ENCODE data around the gene CCDC92.
A peak's percentile ranks its signal among the peaks of the same experiment; 100 is the strongest.

The CCDC92 gene

DNA sequence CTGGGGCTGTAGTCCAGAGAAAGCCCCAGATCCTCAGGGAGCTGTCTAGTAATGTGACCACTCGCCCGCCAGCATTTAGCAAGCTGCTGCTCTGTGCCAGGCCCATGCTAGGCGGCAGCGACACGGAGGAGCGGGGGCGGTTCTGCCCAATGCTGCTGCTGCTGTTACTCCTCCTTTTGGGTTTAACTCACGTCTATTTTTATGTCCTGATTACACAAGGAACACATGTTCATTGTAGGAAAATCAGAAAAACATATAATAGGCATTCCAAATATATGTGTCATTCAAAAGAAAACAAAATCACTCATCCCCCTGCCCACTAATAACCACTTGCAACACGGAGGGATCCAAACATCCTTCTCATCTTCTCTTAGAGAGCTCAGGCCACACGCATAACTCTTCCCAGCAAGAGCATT lies 30.4 kb downstream of the CCDC92 start:
- POLR2A ChIA-PET, result no interaction called here

DNA sequence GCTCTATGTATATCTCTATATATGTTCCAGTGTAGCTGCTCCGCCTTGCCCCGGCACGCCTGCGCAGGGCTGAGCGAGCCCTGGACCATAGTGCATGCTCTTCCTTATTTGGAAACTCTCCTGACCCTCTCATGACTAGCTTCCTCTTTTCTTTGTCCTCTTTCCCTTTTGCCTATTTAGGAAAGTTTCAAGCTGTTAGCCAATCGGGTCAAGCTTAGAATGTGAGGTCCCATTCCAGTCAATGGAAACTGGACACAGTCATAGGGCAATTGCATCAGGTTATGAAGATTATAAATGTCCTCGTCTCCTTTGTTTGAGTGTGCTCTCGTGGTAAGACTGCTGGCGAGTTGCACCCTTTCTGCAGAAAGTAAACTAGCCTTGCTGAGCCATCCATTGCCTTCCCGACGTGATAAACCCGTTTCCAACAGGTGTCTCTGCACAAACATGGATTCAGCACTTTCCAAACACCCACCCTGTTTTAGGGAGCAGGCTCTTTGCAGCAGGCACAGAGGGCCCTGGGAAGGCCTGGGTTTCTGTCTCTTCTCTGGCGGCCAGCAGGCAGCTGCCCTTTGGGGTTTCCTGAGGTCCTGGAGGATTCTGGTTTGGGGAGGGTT lies 30.9 kb downstream of the CCDC92 start:
- Histone ChIP-seq H3K36me3 (ENCODE audit: control insufficient read depth in 4 of 4, insufficient read depth in 4 of 4, low read length in 3 of 4) (peaks cover 7 to 51% (median 25%) of the 10 kb centered on the region in 4 experiments), H3K4me3 (ENCODE audit: control insufficient read depth in 1 of 7, extremely low read depth in 1 of 7, insufficient read depth in 4 of 7, low read depth in 2 of 7, low read length in 6 of 7) (no peak overlapping the region), H3K27ac (ENCODE audit: insufficient read depth in 1 of 2, low read depth in 1 of 2, low read length in 2 of 2, poor library complexity in 1 of 2, severe bottlenecking in 2 of 2) (no peak overlapping the region), H3K4me1 (ENCODE audit: control extremely low read depth in 1 of 4, control insufficient read depth in 4 of 4, insufficient read depth in 4 of 4, low read length in 3 of 4) (peaks cover 0 to 20% (median 17%) of the 10 kb centered on the region in 4 experiments), H3K27me3 (replicated peaks in 2 of 5; ENCODE audit: control insufficient read depth in 4 of 5, insufficient read depth in 5 of 5, low read length in 4 of 5) (no peaks in the 10 kb centered on the region), H3K9me3 (ENCODE audit: control extremely low read depth in 1 of 5, control insufficient read depth in 4 of 5, insufficient read depth in 2 of 5, low read depth in 1 of 5, low read length in 4 of 5) (peaks cover 0 to 16% (median 12%) of the 10 kb centered on the region in 5 experiments)
- DNase-seq, result no peak
- 96% methylated on average over 12 of the region's 13 CpGs for WGBS (ENCODE audit: insufficient coverage)
- ChIA-PET CTCF (interaction anchor here (1.0 kb wide), 1 partner anchor 112 kb away, joined by 3 read pairs; no protein-coding TSS in a partner anchor), POLR2A (no interaction called here)

More for the DNA sequence above, 30.4 kb downstream of the CCDC92 start:
- CTCF ChIA-PET, result interaction anchor here (1.0 kb wide), 1 partner anchor 112 kb away, joined by 3 read pairs; no protein-coding TSS in a partner anchor
- H3K36me3 ChIP-seq (ENCODE audit: control insufficient read depth in 4 of 4, insufficient read depth in 4 of 4, low read length in 3 of 4), result peaks cover 7 to 46% (median 24%) of the 10 kb centered on the region in 4 experiments
- H3K4me3 ChIP-seq (ENCODE audit: control insufficient read depth in 1 of 7, extremely low read depth in 1 of 7, insufficient read depth in 4 of 7, low read depth in 2 of 7, low read length in 6 of 7), result no peak overlapping the region
- 100% methylated on average over 8 of the region's 10 CpGs for WGBS (ENCODE audit: insufficient coverage)
- peaks cover 0 to 16% (median 12%) of the 10 kb centered on the region in 5 experiments for H3K9me3 ChIP-seq (ENCODE audit: control extremely low read depth in 1 of 5, control insufficient read depth in 4 of 5, insufficient read depth in 2 of 5, low read depth in 1 of 5, low read length in 4 of 5)
- peaks cover 0 to 17% (median 16%) of the 10 kb centered on the region in 4 experiments for H3K4me1 ChIP-seq (ENCODE audit: control extremely low read depth in 1 of 4, control insufficient read depth in 4 of 4, insufficient read depth in 4 of 4, low read length in 3 of 4)
- no peak for DNase-seq
- H3K27ac ChIP-seq (ENCODE audit: insufficient read depth in 1 of 2, low read depth in 1 of 2, low read length in 2 of 2, poor library complexity in 1 of 2, severe bottlenecking in 2 of 2), result no peak overlapping the region
- no peaks in the 10 kb centered on the region for H3K27me3 ChIP-seq (replicated peaks in 2 of 5; ENCODE audit: control insufficient read depth in 4 of 5, insufficient read depth in 5 of 5, low read length in 4 of 5)

DNA sequence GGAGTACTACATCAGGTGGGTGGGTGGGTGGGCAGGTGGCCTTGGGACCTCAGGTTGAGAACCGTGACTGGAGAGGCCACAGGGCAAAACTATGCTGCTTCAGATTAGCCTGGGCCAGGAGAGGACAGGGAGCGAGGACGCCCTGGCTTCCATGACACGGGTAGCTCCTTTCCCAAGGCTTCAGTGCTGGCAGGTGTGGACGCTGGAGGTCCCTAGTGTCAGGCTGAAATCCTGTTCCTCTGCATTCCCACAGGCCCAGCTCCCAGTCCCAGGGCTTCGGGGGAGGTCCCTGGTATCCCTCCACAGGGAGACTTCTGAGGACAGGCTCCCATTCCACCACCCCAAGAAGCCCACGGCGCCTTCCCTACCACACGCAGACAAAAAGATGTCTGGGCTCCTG lies 31.6 kb downstream of the CCDC92 start:
- ChIA-PET CTCF (interaction anchor here (0.9 to 1.0 kb wide), 2 partner anchors 15 to 111 kb away, joined by 3 read pairs; no protein-coding TSS in a partner anchor), POLR2A (no interaction called here)
- H3K9me3 ChIP-seq (ENCODE audit: control extremely low read depth in 1 of 5, control insufficient read depth in 4 of 5, insufficient read depth in 2 of 5, low read depth in 1 of 5, low read length in 4 of 5), result peaks cover 0 to 16% (median 12%) of the 10 kb centered on the region in 5 experiments
- 100% methylated on average over 9 of the region's 9 CpGs for WGBS (ENCODE audit: insufficient coverage)
- H3K4me3 ChIP-seq (ENCODE audit: control insufficient read depth in 1 of 7, extremely low read depth in 1 of 7, insufficient read depth in 4 of 7, low read depth in 2 of 7, low read length in 6 of 7), result no peak overlapping the region
- peaks cover 0 to 20% (median 17%) of the 10 kb centered on the region in 4 experiments for H3K4me1 ChIP-seq (ENCODE audit: control extremely low read depth in 1 of 4, control insufficient read depth in 4 of 4, insufficient read depth in 4 of 4, low read length in 3 of 4)
- DNase-seq, result no peak
- H3K27ac ChIP-seq (ENCODE audit: insufficient read depth in 1 of 2, low read depth in 1 of 2, low read length in 2 of 2, poor library complexity in 1 of 2, severe bottlenecking in 2 of 2), result no peak overlapping the region
- H3K27me3 ChIP-seq (replicated peaks in 2 of 5; ENCODE audit: control insufficient read depth in 4 of 5, insufficient read depth in 5 of 5, low read length in 4 of 5), result no peaks in the 10 kb centered on the region
- H3K36me3 ChIP-seq (ENCODE audit: control insufficient read depth in 4 of 4, insufficient read depth in 4 of 4, low read length in 3 of 4), result peaks cover 7 to 56% (median 26%) of the 10 kb centered on the region in 4 experiments

DNA sequence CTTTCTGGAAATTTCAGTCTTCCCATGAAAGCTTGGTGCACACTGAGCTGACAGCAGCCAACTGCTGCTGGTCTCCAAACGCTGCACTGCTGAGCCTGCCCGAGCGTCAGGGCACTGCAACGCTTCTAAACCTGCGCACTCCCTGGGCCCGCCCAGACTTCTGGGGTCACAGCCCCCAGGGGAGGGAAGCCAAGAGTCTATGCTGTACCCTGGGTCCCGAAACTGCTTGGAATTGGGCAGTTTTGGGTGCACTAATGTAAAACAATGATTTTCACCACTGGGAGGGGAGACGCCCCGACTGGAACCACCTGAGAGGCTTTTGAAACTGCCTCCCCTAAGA lies 32.0 kb downstream of the CCDC92 start:
- ChIA-PET POLR2A (no interaction called here), CTCF (interaction anchor here (0.9 kb wide), 1 partner anchor 15 kb away, joined by 3 read pairs; no protein-coding TSS in a partner anchor)
- Histone ChIP-seq H3K27ac (ENCODE audit: insufficient read depth in 1 of 2, low read depth in 1 of 2, low read length in 2 of 2, poor library complexity in 1 of 2, severe bottlenecking in 2 of 2) (no peak overlapping the region), H3K9me3 (ENCODE audit: control extremely low read depth in 1 of 5, control insufficient read depth in 4 of 5, insufficient read depth in 2 of 5, low read depth in 1 of 5, low read length in 4 of 5) (peaks cover 0 to 16% (median 12%) of the 10 kb centered on the region in 5 experiments), H3K36me3 (ENCODE audit: control insufficient read depth in 4 of 4, insufficient read depth in 4 of 4, low read length in 3 of 4) (peaks cover 7 to 59% (median 26%) of the 10 kb centered on the region in 4 experiments), H3K4me3 (ENCODE audit: control insufficient read depth in 1 of 7, extremely low read depth in 1 of 7, insufficient read depth in 4 of 7, low read depth in 2 of 7, low read length in 6 of 7) (no peak overlapping the region), H3K4me1 (ENCODE audit: control extremely low read depth in 1 of 4, control insufficient read depth in 4 of 4, insufficient read depth in 4 of 4, low read length in 3 of 4) (peaks cover 0 to 20% (median 17%) of the 10 kb centered on the region in 4 experiments), H3K27me3 (replicated peaks in 2 of 5; ENCODE audit: control insufficient read depth in 4 of 5, insufficient read depth in 5 of 5, low read length in 4 of 5) (no peaks in the 10 kb centered on the region)
- 100% methylated on average over 7 of the region's 9 CpGs for WGBS (ENCODE audit: insufficient coverage)
- no peak for DNase-seq

DNA sequence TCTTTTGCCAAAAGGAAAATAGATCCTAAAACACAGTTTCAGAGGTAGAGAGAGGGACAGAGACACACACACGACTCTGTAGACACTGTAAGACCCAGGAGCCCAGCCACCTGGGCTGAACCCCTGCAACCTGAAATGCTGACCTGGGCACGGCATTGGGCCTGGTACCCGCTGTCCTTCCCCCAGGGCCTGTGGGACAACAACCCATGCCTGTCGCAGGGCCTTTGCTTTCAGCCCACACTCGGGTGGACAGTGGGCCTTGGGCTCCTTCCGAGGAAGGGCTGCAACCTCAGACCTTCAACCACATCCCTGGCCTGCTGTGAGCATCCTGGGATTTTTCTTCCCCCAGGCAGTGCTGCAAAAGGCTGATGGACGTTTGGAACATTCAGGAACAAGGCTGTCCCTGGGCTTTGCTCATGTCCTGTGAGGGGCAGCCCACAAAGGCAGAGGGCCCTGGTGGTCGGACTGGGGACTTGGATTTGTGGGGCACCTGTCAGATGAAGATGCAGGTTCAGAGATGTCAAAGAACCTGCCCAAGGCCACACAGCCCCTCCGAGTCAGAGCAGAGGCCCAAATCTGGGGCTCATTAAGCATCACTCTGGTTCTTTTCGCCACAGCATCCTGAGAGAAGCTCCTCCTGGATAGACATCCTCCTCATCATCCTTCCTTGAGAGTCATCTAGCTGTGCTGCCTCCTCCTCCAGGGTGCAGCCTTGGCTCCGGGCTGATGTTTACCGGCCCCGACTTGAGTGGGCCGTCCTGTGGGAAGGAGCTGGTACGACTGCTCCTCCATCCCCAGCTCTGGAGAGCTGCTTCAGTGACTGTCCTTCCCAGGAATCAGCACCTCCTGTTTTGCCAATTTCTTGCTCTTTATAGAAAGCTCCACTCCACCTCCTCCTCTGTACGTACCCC lies 32.7 kb downstream of the CCDC92 start:
- Histone ChIP-seq H3K27me3 (replicated peaks in 2 of 5; ENCODE audit: control insufficient read depth in 4 of 5, insufficient read depth in 5 of 5, low read length in 4 of 5) (no peaks in the 10 kb centered on the region), H3K4me1 (ENCODE audit: control extremely low read depth in 1 of 4, control insufficient read depth in 4 of 4, insufficient read depth in 4 of 4, low read length in 3 of 4) (peaks cover 0 to 20% (median 17%) of the 10 kb centered on the region in 4 experiments), H3K27ac (ENCODE audit: insufficient read depth in 1 of 2, low read depth in 1 of 2, low read length in 2 of 2, poor library complexity in 1 of 2, severe bottlenecking in 2 of 2) (no peak overlapping the region), H3K36me3 (ENCODE audit: control insufficient read depth in 4 of 4, insufficient read depth in 4 of 4, low read length in 3 of 4) (peaks cover 7 to 54% (median 26%) of the 10 kb centered on the region in 4 experiments), H3K4me3 (ENCODE audit: control insufficient read depth in 1 of 7, extremely low read depth in 1 of 7, insufficient read depth in 4 of 7, low read depth in 2 of 7, low read length in 6 of 7) (no peak overlapping the region), H3K9me3 (ENCODE audit: control extremely low read depth in 1 of 5, control insufficient read depth in 4 of 5, insufficient read depth in 2 of 5, low read depth in 1 of 5, low read length in 4 of 5) (peaks cover 0 to 16% (median 12%) of the 10 kb centered on the region in 5 experiments)
- no peak for DNase-seq
- POLR2A ChIA-PET, result no interaction called here
- WGBS (ENCODE audit: insufficient coverage), result over 99% methylated on average over 15 of the region's 16 CpGs
- CTCF ChIA-PET, result interaction anchor here (0.9 to 1.7 kb wide), 5 partner anchors 15 to 35 kb away, joined by 3 to 6 read pairs (median 3); no protein-coding TSS in a partner anchor

DNA sequence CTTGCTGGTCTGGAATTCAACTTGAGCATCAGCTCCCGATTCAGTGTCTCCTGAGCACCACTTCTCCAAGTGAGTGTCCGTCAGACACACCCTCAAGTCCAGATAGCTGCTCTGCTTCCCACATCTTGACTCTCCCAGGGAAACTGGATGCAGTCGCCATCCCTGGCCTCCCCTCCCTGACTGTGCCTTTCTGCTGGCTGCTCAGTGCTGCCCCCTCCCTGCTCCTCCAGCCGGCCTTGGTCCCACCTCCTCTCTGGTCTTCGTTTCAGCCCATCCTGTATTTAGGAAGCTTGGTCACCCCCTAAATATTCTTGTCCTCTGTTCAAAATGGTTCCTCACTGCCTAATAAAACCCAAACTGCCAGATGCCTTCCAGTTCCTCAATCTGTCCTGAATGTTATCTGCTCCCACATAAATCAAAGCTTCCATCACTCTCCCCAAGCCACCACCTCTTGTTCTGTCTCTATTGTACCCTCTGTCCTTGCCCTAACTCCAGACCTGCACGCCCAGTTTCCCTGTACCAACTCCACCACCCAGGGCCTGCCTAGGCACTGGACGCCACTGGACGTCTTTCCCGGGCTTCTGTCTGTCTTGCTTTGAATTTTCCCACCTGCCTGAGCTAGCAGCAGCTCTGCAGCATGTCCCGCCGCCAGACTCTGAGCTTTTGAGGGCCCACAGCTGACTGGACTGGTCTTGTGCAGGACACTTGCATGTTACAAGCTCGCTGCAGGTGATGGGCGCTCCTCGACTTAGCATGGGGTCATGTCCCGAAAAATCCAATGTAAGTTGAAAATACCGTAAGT lies 33.8 kb downstream of the CCDC92 start:
- peaks cover 0 to 16% (median 12%) of the 10 kb centered on the region in 5 experiments for H3K9me3 ChIP-seq (ENCODE audit: control extremely low read depth in 1 of 5, control insufficient read depth in 4 of 5, insufficient read depth in 2 of 5, low read depth in 1 of 5, low read length in 4 of 5)
- peaks cover 7 to 48% (median 26%) of the 10 kb centered on the region in 4 experiments for H3K36me3 ChIP-seq (ENCODE audit: control insufficient read depth in 4 of 4, insufficient read depth in 4 of 4, low read length in 3 of 4)
- no peak overlapping the region for H3K4me3 ChIP-seq (ENCODE audit: control insufficient read depth in 1 of 7, extremely low read depth in 1 of 7, insufficient read depth in 4 of 7, low read depth in 2 of 7, low read length in 6 of 7)
- CTCF ChIA-PET, result interaction anchor here (0.7 to 1.7 kb wide), 6 partner anchors 14 to 35 kb away, joined by 3 to 6 read pairs (median 4); no protein-coding TSS in a partner anchor
- 92% methylated on average over 16 of the region's 16 CpGs for WGBS (ENCODE audit: insufficient coverage)
- H3K27me3 ChIP-seq (replicated peaks in 2 of 5; ENCODE audit: control insufficient read depth in 4 of 5, insufficient read depth in 5 of 5, low read length in 4 of 5), result no peaks in the 10 kb centered on the region
- peaks cover 0 to 20% (median 17%) of the 10 kb centered on the region in 4 experiments for H3K4me1 ChIP-seq (ENCODE audit: control extremely low read depth in 1 of 4, control insufficient read depth in 4 of 4, insufficient read depth in 4 of 4, low read length in 3 of 4)
- H3K27ac ChIP-seq (ENCODE audit: insufficient read depth in 1 of 2, low read depth in 1 of 2, low read length in 2 of 2, poor library complexity in 1 of 2, severe bottlenecking in 2 of 2), result no peak overlapping the region
- peak in 1 of 3 donors; percentile 5 for DNase-seq
- POLR2A ChIA-PET, result no interaction called here
